ENCODE results near the gene NFAT5.

DNA sequence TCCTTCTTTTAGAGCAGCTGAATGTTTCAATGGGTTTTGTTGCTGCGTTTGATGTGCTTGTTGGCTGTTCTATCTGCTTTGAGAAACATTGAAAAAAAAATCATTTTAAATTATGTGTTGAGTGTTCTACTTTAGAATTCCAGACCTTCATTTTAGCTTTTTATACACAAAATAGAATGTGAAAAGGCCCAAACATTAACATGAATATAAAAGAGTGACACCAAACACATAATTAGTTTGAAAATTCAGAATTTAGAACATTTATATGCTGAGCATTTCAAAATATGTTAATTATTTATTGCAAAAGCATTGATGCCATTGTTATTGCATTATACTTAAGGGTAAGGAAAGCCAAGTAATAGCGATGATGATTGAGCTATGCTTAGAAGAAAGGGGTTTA, 2.9 kb downstream of the NFAT5 start:
- TF ChIP-seq YY1 (IDR thresholded peaks at IDR 0.05; ENCODE audit: insufficient read depth, insufficient read length) (no peak), SUZ12 (IDR thresholded peaks at IDR 0.05; ENCODE audit: extremely low read depth, insufficient read depth, insufficient read length) (no peak)

All from NT2/D1 (cell line).